Measurements from ENCODE around the gene RIC1.
"Not testable (repeated sequence)": the region's sequence is repeated elsewhere in the genome, so short reads cannot be mapped to it uniquely, and the experiment has no call there.

Gene RIC1

DNA sequence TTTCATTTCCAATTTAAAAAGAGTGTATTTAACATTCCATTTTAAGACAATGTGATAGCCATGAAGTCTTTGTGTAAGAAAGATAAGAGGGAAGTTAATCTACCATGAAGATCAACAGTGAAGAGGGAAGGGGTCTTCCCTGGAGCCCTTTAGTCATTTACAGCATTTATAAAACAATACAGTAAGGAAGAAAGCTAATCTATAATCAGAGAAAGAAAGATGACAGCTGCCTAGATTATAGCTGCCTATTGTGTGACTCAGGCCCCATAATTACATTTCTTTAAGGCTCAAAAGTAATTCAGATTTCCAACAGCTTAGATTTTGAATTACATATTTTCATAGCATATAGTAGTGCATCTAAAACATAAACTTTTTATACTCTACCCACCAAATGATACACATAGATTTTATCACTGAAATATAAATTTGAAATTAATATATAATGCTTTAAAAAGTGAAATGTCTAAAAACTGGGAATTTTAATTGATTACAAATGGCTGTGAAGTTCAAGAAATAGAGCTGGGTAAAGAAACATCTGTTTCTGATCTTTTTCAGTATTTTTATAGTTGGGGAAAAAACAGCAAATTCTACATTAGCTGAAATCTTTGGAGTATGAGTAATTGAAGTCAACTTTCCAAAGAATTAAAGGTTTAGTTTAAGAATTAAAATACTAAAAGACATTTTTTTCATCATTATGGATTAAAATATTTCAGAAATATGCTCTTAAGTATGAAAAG is 89.6 kb downstream of the RIC1 start:
- Histone ChIP-seq H3K27me3 (replicated peaks) (no peaks in the 10 kb centered on the region), H3K27ac (peak overlapping the region; percentile 20), H3K36me3 (replicated peaks) (peaks cover 11% of the 10 kb centered on the region), H3K4me3 (ENCODE audit: low read depth, low read length) (no peak overlapping the region)
- no peak for DNase-seq
- in situ Hi-C loops (cut with HindIII; ENCODE audit: low pct_ligation_motif_present, low sequenced_read_pairs) = no loop called here
- TF ChIP-seq, protein P1, sequence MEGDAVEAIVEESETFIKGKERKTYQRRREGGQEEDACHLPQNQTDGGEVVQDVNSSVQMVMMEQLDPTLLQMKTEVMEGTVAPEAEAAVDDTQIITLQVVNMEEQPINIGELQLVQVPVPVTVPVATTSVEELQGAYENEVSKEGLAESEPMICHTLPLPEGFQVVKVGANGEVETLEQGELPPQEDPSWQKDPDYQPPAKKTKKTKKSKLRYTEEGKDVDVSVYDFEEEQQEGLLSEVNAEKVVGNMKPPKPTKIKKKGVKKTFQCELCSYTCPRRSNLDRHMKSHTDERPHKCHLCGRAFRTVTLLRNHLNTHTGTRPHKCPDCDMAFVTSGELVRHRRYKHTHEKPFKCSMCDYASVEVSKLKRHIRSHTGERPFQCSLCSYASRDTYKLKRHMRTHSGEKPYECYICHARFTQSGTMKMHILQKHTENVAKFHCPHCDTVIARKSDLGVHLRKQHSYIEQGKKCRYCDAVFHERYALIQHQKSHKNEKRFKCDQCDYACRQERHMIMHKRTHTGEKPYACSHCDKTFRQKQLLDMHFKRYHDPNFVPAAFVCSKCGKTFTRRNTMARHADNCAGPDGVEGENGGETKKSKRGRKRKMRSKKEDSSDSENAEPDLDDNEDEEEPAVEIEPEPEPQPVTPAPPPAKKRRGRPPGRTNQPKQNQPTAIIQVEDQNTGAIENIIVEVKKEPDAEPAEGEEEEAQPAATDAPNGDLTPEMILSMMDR (IDR thresholded peaks at IDR 0.05; ENCODE audit: low read depth, low read length, missing control alignments) = no peak

DNA sequence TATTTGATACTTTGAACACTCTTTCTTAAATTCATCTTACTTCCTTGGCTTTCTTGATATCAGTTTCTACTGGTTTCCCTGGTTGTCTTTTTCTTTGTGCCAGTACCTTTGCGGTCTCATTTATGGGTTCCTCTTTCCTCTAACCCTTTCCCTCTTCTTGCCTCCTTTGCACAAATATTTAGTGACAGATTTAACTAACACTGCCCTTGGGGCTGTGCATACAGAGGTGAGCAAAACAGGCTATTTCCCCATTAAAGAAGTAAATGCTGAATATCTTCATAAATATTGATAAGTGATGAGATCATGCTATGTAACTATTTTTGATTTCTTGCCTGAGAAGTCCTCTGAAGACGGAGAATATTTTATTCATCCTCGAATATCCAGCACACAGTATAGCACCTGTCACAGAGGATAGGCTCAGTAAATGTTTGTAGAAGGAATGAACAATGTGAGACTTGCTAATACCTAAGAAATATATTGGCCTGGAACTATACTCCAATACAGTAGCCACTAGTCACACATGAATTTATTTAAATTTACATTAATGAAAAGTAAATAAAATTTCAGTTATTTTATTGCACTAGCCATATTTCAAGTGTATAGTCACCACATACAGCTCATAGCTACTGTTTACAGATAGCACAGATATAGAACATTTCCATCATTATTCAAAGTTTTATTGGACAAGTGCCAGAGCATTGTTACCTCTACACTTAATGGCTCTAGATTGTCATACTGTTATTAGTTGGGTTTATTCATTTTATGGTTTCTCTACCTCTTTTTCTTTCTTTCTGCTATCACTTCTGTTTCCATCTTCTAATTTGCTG is 90.4 kb downstream of the RIC1 start:
- Histone ChIP-seq H3K27ac (no peak overlapping the region), H3K36me3 (replicated peaks) (peaks cover 11% of the 10 kb centered on the region)
- TF ChIP-seq, protein P1 (IDR thresholded peaks at IDR 0.05; ENCODE audit: low read depth, low read length, missing control alignments) = no peak

DNA sequence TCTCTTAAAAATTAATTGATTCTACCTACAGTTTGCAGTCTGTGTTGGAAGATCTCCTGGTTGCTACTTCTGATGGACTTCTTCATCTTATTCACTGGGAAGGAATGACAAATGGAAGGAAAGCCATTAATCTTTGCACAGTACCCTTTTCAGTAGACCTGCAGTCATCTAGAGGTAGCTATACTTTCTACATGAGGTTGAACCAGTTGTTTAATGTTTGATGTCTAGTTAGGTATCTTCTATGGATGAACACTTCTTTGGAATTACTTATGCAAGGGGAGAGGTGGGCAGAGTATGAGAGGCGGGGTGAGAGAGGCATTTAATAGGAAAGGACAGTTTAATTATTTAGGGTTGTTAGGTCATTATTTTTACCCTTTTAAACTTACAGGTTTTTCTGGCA is 91.2 kb downstream of the RIC1 start:
- TF ChIP-seq, protein P1 (IDR thresholded peaks at IDR 0.05; ENCODE audit: low read depth, low read length, missing control alignments) = no peak
- H3K27me3 ChIP-seq (replicated peaks) = no peaks in the 10 kb centered on the region
- in situ Hi-C loops (cut with HindIII; ENCODE audit: low pct_ligation_motif_present, low sequenced_read_pairs) = no loop called here
- no peak for DNase-seq
- H3K4me3 ChIP-seq (ENCODE audit: low read depth, low read length) = no peak overlapping the region
- peaks cover 11% of the 10 kb centered on the region for H3K36me3 ChIP-seq (replicated peaks)
- H3K27ac ChIP-seq = no peak overlapping the region

More for the DNA sequence above, 90.4 kb downstream of the RIC1 start:
- Histone ChIP-seq H3K27me3 (replicated peaks) (no peaks in the 10 kb centered on the region), H3K4me3 (ENCODE audit: low read depth, low read length) (no peak overlapping the region)
- in situ Hi-C loops (cut with HindIII; ENCODE audit: low pct_ligation_motif_present, low sequenced_read_pairs) = no loop called here
- no peak for DNase-seq

DNA sequence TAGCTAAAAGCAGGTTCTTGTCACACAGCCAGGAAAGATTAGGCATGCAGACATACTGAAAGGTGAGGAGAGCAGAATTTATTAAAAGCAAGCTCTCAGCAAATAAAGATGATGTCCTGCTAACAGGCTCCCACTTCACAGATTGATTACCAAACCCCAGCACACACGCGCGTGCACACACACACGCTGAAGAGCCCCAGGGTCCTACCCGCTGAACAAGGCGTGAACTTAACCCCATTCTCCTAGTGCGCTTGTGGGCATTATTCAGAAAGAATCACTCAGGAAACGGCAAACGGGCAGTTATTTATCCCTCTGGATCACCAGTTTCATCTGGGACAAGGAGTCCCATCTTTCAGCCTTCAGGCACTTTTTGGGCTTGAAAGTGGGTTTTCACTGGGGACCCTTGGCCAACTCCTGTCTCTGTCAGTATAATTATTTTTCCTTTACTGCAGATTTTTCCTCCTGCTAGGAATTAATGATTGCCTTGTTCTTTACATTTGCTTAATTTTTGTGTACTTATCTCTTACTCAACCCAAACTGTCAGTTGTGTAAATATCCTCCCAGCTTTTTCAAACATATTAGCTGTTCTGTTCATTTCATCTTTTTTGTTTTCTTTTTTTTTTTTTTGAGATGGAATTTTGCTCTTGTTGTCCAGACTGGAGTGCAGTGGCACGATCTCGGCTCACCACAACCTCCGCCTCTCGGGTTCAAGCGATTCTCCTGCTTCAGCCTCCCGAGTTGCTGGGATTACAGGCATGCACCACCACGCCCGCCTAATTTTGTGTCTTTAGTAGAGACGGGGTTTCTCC is 92.6 kb downstream of the RIC1 start:
- Histone ChIP-seq H3K4me3 (ENCODE audit: low read depth, low read length) (no peak overlapping the region), H3K36me3 (replicated peaks) (peaks cover 9% of the 10 kb centered on the region), H3K27me3 (replicated peaks) (no peaks in the 10 kb centered on the region), H3K27ac (no peak overlapping the region)
- TF ChIP-seq, protein P1 (IDR thresholded peaks at IDR 0.05; ENCODE audit: low read depth, low read length, missing control alignments) = no peak
- DNase-seq = no peak
- in situ Hi-C loops (cut with HindIII; ENCODE audit: low pct_ligation_motif_present, low sequenced_read_pairs) = no loop called here

DNA sequence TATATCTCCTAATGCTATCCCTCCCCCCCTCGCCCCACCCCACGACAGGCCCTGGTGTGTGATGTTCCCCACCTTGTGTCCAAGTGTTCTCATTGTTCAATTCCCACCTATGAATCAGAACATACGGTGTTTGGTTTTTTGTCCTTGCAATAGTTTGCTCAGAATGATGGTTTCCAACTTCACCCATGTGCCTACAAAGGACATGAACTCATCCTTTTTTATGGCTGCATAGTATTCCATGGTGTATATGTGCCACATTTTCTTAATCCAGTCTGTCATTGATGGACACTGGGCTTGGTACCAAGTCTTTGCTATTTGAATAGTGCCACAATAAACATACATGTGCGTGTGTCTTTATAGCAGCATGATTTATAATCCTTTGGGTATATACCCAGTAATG is 93.8 kb downstream of the RIC1 start:
- not testable (repeated sequence) for H3K27ac ChIP-seq; H3K36me3 ChIP-seq (replicated peaks)

DNA sequence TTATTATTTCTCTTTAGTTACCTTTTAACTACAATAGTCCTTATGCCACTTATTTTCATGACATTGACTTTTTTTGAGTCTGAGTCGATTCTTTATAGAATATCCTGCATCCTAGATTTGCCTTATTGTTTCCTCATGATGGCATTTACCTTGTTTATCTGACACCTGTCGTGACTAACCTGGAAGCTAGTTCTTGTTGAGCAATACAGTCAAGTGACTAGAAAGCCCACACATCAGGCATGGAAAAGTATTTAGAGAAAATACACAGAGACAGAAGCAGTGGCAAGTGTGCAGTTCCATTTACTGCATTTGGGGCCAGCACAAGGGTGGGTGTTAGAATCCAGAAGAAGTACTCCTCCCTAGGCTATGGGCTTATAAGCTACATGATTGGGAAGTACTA is 106.2 kb downstream of the RIC1 start:
- no peaks in the 10 kb centered on the region for H3K27me3 ChIP-seq (replicated peaks)

More for the DNA sequence above, 93.8 kb downstream of the RIC1 start:
- in situ Hi-C loops (cut with HindIII; ENCODE audit: low pct_ligation_motif_present, low sequenced_read_pairs); H3K27me3 ChIP-seq (replicated peaks); DNase-seq; H3K4me3 ChIP-seq (ENCODE audit: low read depth, low read length): not testable (repeated sequence)

More for the DNA sequence above, 106.2 kb downstream of the RIC1 start:
- Histone ChIP-seq H3K4me3 (ENCODE audit: low read depth, low read length) (no peak overlapping the region), H3K27ac (no peak overlapping the region), H3K36me3 (replicated peaks) (peaks cover 4% of the 10 kb centered on the region)
- in situ Hi-C loops (cut with HindIII; ENCODE audit: low pct_ligation_motif_present, low sequenced_read_pairs) = no loop called here
- DNase-seq = no peak
- TF ChIP-seq, protein P1 (IDR thresholded peaks at IDR 0.05; ENCODE audit: low read depth, low read length, missing control alignments) = no peak
